C4-2B (cell line): Measurements from ENCODE around the gene CCDC180.
A peak's percentile ranks its signal among the peaks of the same experiment; 100 is the strongest.

ENCODE experiments used
- H3K27ac ChIP-seq: fragments of 450-650 bp; 2 replicates; pipeline ENCODE4 v1.5.1; 2017
- ZFX ChIP-seq: fragments of 450-650 bp; IDR thresholded peaks from 2 replicates; pipeline ENCODE4 v1.6.1; 2017
- TF ChIP-seq, protein P1 (sequence below): fragments of 450-650 bp; conservative IDR thresholded peaks from 2 replicates; pipeline ENCODE4 v1.5.1; 2017; ENCODE audit warnings: mild to moderate bottlenecking

The CCDC180 gene

DNA sequence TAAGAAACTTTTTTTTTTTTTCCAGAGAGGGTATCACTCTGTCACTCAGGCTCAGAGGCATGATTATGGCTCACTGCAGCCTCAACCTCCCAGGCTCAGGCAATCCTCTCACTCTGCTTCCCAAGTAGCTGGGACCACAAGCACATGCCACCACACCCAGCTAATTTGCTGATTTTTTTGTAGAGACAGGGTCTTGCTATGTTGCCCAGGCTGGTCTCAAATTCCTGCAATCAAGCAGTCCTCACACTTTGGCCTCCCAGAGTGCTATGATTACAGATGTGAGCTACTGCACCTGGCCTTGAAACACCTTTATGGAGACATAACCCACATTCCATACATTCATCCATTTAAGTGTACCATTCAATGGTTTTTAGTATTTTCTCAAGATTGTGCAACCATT lies 23.7 kb upstream of the CCDC180 start:
- H3K27ac ChIP-seq: no peak overlapping the region
- TF ChIP-seq ZFX: no peak
- TF ChIP-seq, protein P1, sequence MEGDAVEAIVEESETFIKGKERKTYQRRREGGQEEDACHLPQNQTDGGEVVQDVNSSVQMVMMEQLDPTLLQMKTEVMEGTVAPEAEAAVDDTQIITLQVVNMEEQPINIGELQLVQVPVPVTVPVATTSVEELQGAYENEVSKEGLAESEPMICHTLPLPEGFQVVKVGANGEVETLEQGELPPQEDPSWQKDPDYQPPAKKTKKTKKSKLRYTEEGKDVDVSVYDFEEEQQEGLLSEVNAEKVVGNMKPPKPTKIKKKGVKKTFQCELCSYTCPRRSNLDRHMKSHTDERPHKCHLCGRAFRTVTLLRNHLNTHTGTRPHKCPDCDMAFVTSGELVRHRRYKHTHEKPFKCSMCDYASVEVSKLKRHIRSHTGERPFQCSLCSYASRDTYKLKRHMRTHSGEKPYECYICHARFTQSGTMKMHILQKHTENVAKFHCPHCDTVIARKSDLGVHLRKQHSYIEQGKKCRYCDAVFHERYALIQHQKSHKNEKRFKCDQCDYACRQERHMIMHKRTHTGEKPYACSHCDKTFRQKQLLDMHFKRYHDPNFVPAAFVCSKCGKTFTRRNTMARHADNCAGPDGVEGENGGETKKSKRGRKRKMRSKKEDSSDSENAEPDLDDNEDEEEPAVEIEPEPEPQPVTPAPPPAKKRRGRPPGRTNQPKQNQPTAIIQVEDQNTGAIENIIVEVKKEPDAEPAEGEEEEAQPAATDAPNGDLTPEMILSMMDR: no peak

DNA sequence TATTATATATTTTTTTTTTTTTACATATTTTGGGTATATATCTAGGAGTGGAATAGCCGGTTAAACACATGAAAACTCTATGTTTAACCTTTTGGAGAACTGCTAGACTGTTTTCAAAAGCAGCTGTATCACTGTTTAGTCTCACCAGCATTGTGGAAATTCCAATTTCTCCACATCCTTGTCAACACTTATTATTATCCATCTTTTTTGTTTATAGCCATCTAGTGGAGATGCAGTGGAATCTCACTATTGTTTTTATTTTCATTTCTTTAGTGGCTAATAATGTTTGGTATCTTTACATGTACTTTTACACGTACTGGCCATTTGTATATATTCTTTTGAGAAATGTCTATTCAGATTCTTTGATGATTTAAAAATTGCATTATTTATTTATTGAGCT lies 22.7 kb upstream of the CCDC180 start:
- no peak overlapping the region for H3K27ac ChIP-seq
- TF ChIP-seq, protein P1: peak; percentile 43
- no peak for TF ChIP-seq ZFX

DNA sequence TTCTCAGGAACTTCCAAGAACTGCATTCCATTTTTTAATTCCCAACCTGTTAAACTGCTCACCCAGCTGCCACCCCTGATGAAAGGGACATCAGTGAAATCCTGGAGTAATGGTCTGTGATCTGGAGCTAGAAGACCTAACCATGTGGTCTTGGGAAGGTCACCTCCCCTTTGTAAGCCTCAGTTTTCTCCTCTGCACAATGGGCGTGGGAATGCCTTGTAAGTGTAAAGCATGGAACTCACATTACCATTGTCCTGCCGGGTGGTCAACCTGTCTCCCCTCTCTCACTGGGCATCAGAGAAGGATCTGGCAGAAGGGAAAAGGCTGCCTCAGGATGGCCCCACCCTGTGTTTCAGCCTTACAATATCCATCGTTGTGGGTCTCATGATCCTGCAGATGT lies 15.3 kb upstream of the CCDC180 start:
- H3K27ac ChIP-seq: no peak overlapping the region

DNA sequence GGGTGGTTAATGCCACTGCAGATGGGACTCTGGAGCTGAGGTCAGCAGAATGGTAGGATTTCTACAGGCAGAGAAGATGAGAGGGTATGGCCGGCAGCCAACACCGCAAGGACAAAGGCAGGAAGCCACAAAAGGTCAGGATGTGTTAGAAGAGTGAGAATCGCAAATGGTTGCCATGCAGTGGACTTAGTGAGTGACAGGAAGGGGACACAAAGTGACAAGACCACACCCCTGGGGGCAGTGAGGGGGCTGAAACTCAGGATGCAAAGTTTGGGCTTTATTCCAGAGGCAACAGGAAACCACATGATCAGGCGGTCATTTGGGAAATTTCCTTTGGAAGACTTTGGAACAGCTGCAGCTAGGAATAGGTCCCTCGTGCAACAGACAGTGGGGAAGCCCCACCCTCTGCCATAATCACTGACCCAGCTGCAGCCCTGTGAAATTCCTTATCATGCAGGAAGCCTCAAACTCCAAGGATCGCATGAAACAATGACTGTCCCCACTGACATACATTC lies 14.2 kb upstream of the CCDC180 start:
- no peak overlapping the region for H3K27ac ChIP-seq
- TF ChIP-seq, protein P1: no peak
- no peak for TF ChIP-seq ZFX

More for the DNA sequence above, 15.3 kb upstream of the CCDC180 start:
- no peak for TF ChIP-seq ZFX
- TF ChIP-seq, protein P1: no peak

DNA sequence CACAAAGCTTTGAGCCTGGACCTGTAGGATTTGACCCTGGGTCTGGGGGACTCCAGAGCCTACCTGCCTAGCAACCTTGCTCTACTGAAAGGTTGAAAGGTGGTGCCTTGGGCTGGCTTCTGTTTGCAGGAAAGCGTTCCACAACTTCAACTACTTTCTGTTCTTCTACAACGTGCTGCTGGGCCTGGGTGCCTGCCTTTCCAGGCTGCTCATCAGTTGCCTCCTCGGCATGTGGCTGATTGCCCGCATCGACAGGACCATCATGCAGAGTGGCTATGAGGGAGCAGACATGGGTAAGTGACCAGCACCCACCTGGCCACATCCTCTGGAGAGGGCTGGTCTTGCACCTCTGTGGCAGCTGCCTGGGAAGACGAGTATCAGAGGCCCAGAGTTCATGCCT lies 13.6 kb upstream of the CCDC180 start:
- no peak overlapping the region for H3K27ac ChIP-seq
- TF ChIP-seq, protein P1: no peak
- TF ChIP-seq ZFX: no peak

DNA sequence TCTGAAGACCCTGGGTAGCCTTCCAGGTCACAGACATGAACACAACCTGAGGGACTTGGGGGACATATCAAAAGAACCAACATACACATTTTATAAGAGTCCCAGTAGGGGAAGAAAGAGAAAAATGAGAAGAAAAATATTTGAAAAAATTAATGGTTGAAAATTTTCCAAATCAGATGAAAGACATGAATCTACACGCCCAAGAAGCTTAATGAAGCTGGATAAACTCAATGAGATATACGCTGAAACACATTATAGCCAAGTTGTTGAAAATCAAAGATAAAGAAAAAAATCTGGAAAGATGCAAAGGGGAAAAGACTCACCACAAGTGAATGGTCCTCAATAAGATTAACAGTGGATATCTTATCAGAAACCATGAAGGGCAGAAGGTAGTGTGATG lies 9.6 kb upstream of the CCDC180 start:
- H3K27ac ChIP-seq: no peak overlapping the region
- TF ChIP-seq, protein P1: no peak
- TF ChIP-seq ZFX: no peak

DNA sequence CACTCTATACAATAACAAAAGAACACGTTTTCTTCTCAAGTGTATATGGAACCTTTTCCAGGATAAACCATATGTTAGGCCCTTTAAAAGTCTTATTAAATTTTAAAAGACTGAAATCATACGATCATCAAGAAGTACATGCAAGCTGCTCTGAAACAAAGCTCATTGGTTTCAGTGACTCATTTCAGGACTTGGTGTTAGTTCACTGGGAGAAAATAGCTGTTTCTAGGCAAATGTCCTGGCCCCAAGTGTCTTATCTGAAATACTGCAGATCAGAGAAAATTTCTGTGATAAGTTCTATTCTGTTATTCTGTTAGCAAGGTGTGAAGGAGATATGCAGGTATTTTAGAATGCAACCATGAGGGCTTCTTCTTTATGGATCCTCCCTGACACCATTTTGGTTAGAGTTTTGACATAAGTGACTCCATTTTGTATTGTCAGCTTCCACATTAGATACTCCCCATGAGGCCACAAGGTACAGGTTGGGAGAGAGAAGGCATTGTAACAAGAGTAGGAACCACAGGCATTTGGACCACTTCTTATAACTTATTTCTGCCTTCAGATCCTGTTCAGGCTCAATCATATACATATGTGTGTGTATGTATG lies 7.5 kb upstream of the CCDC180 start:
- no peak overlapping the region for H3K27ac ChIP-seq
- TF ChIP-seq, protein P1: no peak
- no peak for TF ChIP-seq ZFX
